Measurements from ENCODE around the gene MADCAM1. TPM values are rescaled to one million over a fixed set of nuclear protein-coding genes. Genes with fewer than 3 reads are reported as not detected.

Gene MADCAM1
- total RNA-seq, 3 donors from 2014 or later, result 0.18 to 0.26 (median 0.19) TPM

GRCh38 chr19:548886-549830 lies 52.9 kb downstream of the MADCAM1 start:
- Mint-ChIP-seq H3K27me3 (ENCODE audit: low read depth) (no peaks in the 10 kb centered on the region), H3K4me3 (no peak overlapping the region), H3K4me1 (ENCODE audit: low read depth) (peaks cover 10% of the 10 kb centered on the region), H3K36me3 (ENCODE audit: insufficient read depth) (peaks cover 6% of the 10 kb centered on the region), H3K9me3 (no peaks in the 10 kb centered on the region)
- DNase-seq, result no peak
- no peak for ATAC-seq

GRCh38 chr19:554817-555216 lies 58.5 kb downstream of the MADCAM1 start:
- Mint-ChIP-seq H3K4me1 (ENCODE audit: low read depth) (peaks cover 2% of the 10 kb centered on the region), H3K27me3 (ENCODE audit: low read depth) (no peaks in the 10 kb centered on the region), H3K36me3 (ENCODE audit: insufficient read depth) (no peaks in the 10 kb centered on the region), H3K4me3 (no peak overlapping the region), H3K9me3 (no peaks in the 10 kb centered on the region)
- DNase-seq (no peak), ATAC-seq (no peak)

Other genes with a start within 250 kb of the MADCAM1 start
- under 1 TPM; 0.40 to 0.63 (median 0.61) TPM for gene PLPP2, start 205.1 kb upstream of the MADCAM1 start, total RNA-seq
- gene MIER2, start 151.7 kb upstream of the MADCAM1 start, total RNA-seq, result 10 to 100 TPM; 25.7 to 30.2 (median 28.7) TPM
- under 1 TPM in 2 of 3 donors, not detected in 1; 0.11 to 0.14 TPM for gene C2CD4C, start 87.3 kb upstream of the MADCAM1 start, total RNA-seq
- gene SHC2, start 35.5 kb upstream of the MADCAM1 start, total RNA-seq, result under 1 TPM; 0.16 to 0.33 (median 0.26) TPM
- gene TPGS1, start 11.0 kb downstream of the MADCAM1 start, total RNA-seq, result 10 to 100 TPM; 21.9 to 22.8 (median 22.6) TPM
- 10 to 100 TPM; 42.1 to 48.7 (median 45.7) TPM for gene CDC34, start 35.3 kb downstream of the MADCAM1 start, total RNA-seq
- 10 to 100 TPM; 53.2 to 71.8 (median 65.8) TPM for gene GZMM, start 47.6 kb downstream of the MADCAM1 start, total RNA-seq
- gene BSG, start 76.1 kb downstream of the MADCAM1 start, total RNA-seq, result 100 to 1,000 TPM; 241 to 277 (median 250) TPM
- gene HCN2, start 93.4 kb downstream of the MADCAM1 start, total RNA-seq, result under 1 TPM; 0.20 to 0.24 (median 0.22) TPM
- gene POLRMT, start 137.1 kb downstream of the MADCAM1 start, total RNA-seq, result 100 to 1,000 TPM; 110 to 123 (median 119) TPM
- not detected for gene FGF22, start 143.4 kb downstream of the MADCAM1 start, total RNA-seq
- 100 to 1,000 TPM; 144 to 162 (median 147) TPM for gene RNF126, start 166.7 kb downstream of the MADCAM1 start, total RNA-seq
- gene FSTL3, start 179.9 kb downstream of the MADCAM1 start, total RNA-seq, result 1 to 10 TPM; 8.0 to 9.9 (median 8.3) TPM
- under 1 TPM in 2 of 3 donors, not detected in 1; 0.87 to 0.94 TPM for gene PRSS57, start 199.0 kb downstream of the MADCAM1 start, total RNA-seq
- gene PALM, start 212.4 kb downstream of the MADCAM1 start, total RNA-seq, result under 1 TPM; 0.26 to 0.61 (median 0.27) TPM

Data from activated T-cell treated with anti-CD3 and anti-CD28 coated beads, Interleukin-2, amount 50 U/mL, for 4 hours (primary cell).